Hepatocyte (in vitro differentiated cells): ENCODE data around the gene SPHK2. TPM values are rescaled to one million over a fixed set of nuclear protein-coding genes. Genes with fewer than 3 reads are reported as not detected.

Source experiments
- DNase-seq: peaks from one replicate; pipeline ENCODE4 v3.0.0-alpha.2; 2016; ENCODE audit warnings: low spot score
- H2AFZ ChIP-seq: fragments of 200-600 bp; sonication (generic); 2 replicates; pipeline ENCODE4 v1.6.0; 2016; ENCODE audit warnings: antibody characterized with exemption, mild to moderate bottlenecking
- H3K27ac ChIP-seq: fragments of 200-600 bp; sonication (generic); 2 replicates; pipeline ENCODE4 v1.5.1; 2016; ENCODE audit warnings: mild to moderate bottlenecking
- H3K27me3 ChIP-seq: fragments of 200-600 bp; sonication (generic); 2 replicates; pipeline ENCODE4 v1.6.1; 2016
- H3K36me3 ChIP-seq: fragments of 200-600 bp; sonication (generic); replicated peaks from 2 replicates; pipeline ENCODE4 v1.5.1; 2016; ENCODE audit warnings: low read depth; ENCODE audit not compliant: insufficient read depth
- H3K4me1 ChIP-seq: fragments of 200-600 bp; sonication (generic); 2 replicates; pipeline ENCODE4 v1.5.1; 2016; ENCODE audit warnings: mild to moderate bottlenecking, moderate library complexity; ENCODE audit not compliant: insufficient read depth
- H3K4me2 ChIP-seq: fragments of 200-600 bp; sonication (generic); 2 replicates; pipeline ENCODE4 v1.6.0; 2016
- H3K4me3 ChIP-seq: fragments of 200-600 bp; sonication (generic); 2 replicates; pipeline ENCODE4 v1.5.1; 2016; ENCODE audit warnings: mild to moderate bottlenecking
- H3K79me2 ChIP-seq: fragments of 200-600 bp; sonication (generic); 2 replicates; pipeline ENCODE4 v1.6.0; 2017; ENCODE audit warnings: mild to moderate bottlenecking
- H3K9me2 ChIP-seq: fragments of 200-600 bp; sonication (generic); replicated peaks from 2 replicates; pipeline ENCODE4 v1.6.0; 2017; ENCODE audit warnings: mild to moderate bottlenecking; ENCODE audit not compliant: insufficient read depth
- H3K9me3 ChIP-seq: fragments of 200-600 bp; sonication (generic); 2 replicates; pipeline ENCODE4 v1.5.1; 2016; ENCODE audit warnings: low read depth, mild to moderate bottlenecking
- H4K20me1 ChIP-seq: fragments of 200-600 bp; sonication (generic); 2 replicates; pipeline ENCODE4 v1.6.0; 2016; ENCODE audit warnings: mild to moderate bottlenecking; ENCODE audit not compliant: insufficient read depth, poor library complexity, severe bottlenecking
- EZH2 ChIP-seq: fragments of 200-600 bp; sonication (generic); IDR thresholded peaks from 2 replicates; pipeline ENCODE4 v1.6.1; 2016; ENCODE audit warnings: antibody characterized with exemption, mild to moderate bottlenecking, borderline replicate concordance
- EZH2phosphoT487 ChIP-seq: fragments of 200-600 bp; sonication (generic); IDR thresholded peaks from one replicate; pipeline ENCODE4 v1.6.1; 2018; ENCODE audit warnings: antibody characterized with exemption, mild to moderate bottlenecking, low read depth, moderate library complexity; ENCODE audit not compliant: unreplicated experiment, severe bottlenecking
- WGBS: methylation state at CpG from one replicate; pipeline ENCODE4 v1.1.6; 2016; ENCODE audit warnings: low lambda C conversion rate; ENCODE audit errors: missing lambda C conversion rate; 5-methylcytosine and 5-hydroxymethylcytosine counted together
- polyA plus RNA-seq: library from polyadenylated mRNA; unstranded; fragments of >200 nt; fragmentation: Nextera tagmentation; extraction: Ambion mirVana; gene quantifications from 2 replicates; pipeline ENCODE4 v1.2.1, GENCODE V29; 2016
- total RNA-seq: library from RNA; depleted of rRNA; stranded (reverse); fragments of >200 nt; gene quantifications from 2 replicates; pipeline ENCODE4 v1.2.3, GENCODE V29; 2014
- TF ChIP-seq, protein P1 (sequence below): fragments of 200-600 bp; sonication (generic); IDR thresholded peaks from 2 replicates; pipeline ENCODE4 v1.5.1; 2016; ENCODE audit warnings: antibody characterized with exemption, mild to moderate bottlenecking; ENCODE audit not compliant: poor library complexity

The SPHK2 gene
- total and polyA plus RNA-seq, 2 experiments from 2014 or later, result 39.4 to 56.7 TPM

DNA sequence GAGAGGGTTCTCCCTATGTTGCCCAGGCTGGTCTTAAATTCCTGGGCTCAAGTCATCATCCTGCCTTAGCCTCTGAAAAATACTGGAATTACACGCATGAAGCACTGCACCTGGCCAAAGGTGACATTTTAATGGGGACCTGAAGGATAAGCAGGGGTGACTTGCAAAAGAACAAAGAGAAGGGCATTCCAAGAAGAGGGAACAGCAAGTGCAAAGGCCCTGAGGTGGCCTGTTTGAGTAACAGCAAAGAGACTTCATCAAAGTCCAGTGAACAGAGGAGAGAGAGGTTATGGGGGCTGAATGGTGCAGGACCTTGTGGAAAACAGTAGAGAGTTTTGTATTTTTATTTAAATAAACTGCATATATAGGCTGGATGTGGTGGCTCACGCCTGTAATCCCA lies 22.5 kb downstream of the SPHK2 start:
- Histone ChIP-seq H3K9me3 (no peaks in the 10 kb centered on the region), H3K27me3 (no peaks in the 10 kb centered on the region), H2AFZ (no peak overlapping the region), H3K9me2 (no peaks in the 10 kb centered on the region), H3K79me2 (no peaks in the 10 kb centered on the region), H3K27ac (no peak overlapping the region), H3K4me1 (peaks cover 11% of the 10 kb centered on the region), H3K4me3 (no peak overlapping the region), H3K36me3 (no peaks in the 10 kb centered on the region), H3K4me2 (no peak overlapping the region), H4K20me1 (no peaks in the 10 kb centered on the region)
- WGBS, result 97% methylated on average over 2 of the region's 2 CpGs
- TF ChIP-seq, protein P1, sequence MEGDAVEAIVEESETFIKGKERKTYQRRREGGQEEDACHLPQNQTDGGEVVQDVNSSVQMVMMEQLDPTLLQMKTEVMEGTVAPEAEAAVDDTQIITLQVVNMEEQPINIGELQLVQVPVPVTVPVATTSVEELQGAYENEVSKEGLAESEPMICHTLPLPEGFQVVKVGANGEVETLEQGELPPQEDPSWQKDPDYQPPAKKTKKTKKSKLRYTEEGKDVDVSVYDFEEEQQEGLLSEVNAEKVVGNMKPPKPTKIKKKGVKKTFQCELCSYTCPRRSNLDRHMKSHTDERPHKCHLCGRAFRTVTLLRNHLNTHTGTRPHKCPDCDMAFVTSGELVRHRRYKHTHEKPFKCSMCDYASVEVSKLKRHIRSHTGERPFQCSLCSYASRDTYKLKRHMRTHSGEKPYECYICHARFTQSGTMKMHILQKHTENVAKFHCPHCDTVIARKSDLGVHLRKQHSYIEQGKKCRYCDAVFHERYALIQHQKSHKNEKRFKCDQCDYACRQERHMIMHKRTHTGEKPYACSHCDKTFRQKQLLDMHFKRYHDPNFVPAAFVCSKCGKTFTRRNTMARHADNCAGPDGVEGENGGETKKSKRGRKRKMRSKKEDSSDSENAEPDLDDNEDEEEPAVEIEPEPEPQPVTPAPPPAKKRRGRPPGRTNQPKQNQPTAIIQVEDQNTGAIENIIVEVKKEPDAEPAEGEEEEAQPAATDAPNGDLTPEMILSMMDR, result no peak
- TF ChIP-seq EZH2 (no peak), EZH2phosphoT487 (no peak)
- DNase-seq, result no peak

GRCh38 chr19:48642862-48643261 lies 23.6 kb downstream of the SPHK2 start:
- H4K20me1 ChIP-seq, result no peaks in the 10 kb centered on the region
- H3K4me1 ChIP-seq, result peaks cover 11% of the 10 kb centered on the region
- no peak overlapping the region for H3K4me2 ChIP-seq
- no peaks in the 10 kb centered on the region for H3K9me2 ChIP-seq
- no peaks in the 10 kb centered on the region for H3K79me2 ChIP-seq
- H2AFZ ChIP-seq, result no peak overlapping the region
- no peak overlapping the region for H3K27ac ChIP-seq
- WGBS, result 96% methylated on average over 5 of the region's 5 CpGs
- TF ChIP-seq, protein P1, result no peak
- no peak for TF ChIP-seq EZH2
- TF ChIP-seq EZH2phosphoT487, result no peak
- no peaks in the 10 kb centered on the region for H3K9me3 ChIP-seq
- no peak for DNase-seq
- no peak overlapping the region for H3K4me3 ChIP-seq
- H3K36me3 ChIP-seq, result no peaks in the 10 kb centered on the region
- H3K27me3 ChIP-seq, result no peaks in the 10 kb centered on the region

DNA sequence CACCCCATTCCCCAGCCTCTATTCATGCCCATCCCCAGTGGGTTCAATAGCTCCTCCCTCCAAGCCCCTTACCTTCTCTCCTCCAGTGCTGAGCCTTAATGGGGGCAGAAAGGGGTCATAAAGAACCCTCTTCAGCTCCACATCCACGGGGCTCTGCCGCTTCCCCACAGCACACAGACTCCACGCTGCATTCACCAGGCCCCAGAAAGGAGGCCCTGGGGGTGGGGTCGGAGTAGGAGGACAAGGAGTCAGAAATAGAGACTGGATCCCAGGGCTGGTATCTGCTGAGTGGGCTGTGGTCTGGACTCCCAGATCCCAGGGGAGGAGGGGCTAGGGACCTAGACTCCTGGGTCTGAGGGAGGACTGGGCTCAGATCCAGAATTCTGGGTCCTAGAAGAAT lies 25.0 kb downstream of the SPHK2 start:
- Histone ChIP-seq H3K36me3 (no peaks in the 10 kb centered on the region), H2AFZ (no peak overlapping the region), H3K4me3 (no peak overlapping the region), H3K27ac (no peak overlapping the region), H3K4me1 (peaks cover 11% of the 10 kb centered on the region), H3K9me3 (no peaks in the 10 kb centered on the region), H3K27me3 (no peaks in the 10 kb centered on the region), H3K4me2 (peak overlapping the region; percentile 99), H3K79me2 (no peaks in the 10 kb centered on the region), H3K9me2 (no peaks in the 10 kb centered on the region), H4K20me1 (no peaks in the 10 kb centered on the region)
- TF ChIP-seq EZH2phosphoT487 (no peak), EZH2 (no peak)
- TF ChIP-seq, protein P1, result no peak
- WGBS, result 70% methylated on average over 4 of the region's 4 CpGs
- DNase-seq, result no peak
